GM08714 (cell line): ENCODE data around the gene RPL36.

Experiments used
- H3K4me3 ChIP-seq: fragments of 200-500 bp; sonication (Bioruptor generic); 2 replicates; pipeline ENCODE4 v1.5.1; 2014; ENCODE audit warnings: mild to moderate bottlenecking, low read length, inconsistent platforms
- ZNF274 ChIP-seq: IDR thresholded peaks from 2 replicates; pipeline ENCODE4 v1.6.1; 2012; ENCODE audit warnings: mild to moderate bottlenecking, low read depth, low read length

RPL36 gene

GRCh38 chr19:5690955-5691821, 1.1 kb downstream of the RPL36 start:
- no peak for TF ChIP-seq ZNF274
- H3K4me3 ChIP-seq, result peak overlapping the region; percentile 90

- no peak for TF ChIP-seq ZNF274
- H3K4me3 ChIP-seq, result peak overlapping the region; percentile 90
Observed at GRCh38 chr19:5691822-5692722, 2.0 kb downstream of the RPL36 start.

- no peak overlapping the region for H3K4me3 ChIP-seq
Observed at GRCh38 chr19:5692723-5693194, 2.7 kb downstream of the RPL36 start.

GRCh38 chr19:5693195-5694166, 3.4 kb downstream of the RPL36 start:
- H3K4me3 ChIP-seq, result no peak overlapping the region
- TF ChIP-seq ZNF274, result no peak

More at GRCh38 chr19:5692723-5693194, 2.7 kb downstream of the RPL36 start:
- no peak for TF ChIP-seq ZNF274

GRCh38 chr19:5694167-5694955, 4.3 kb downstream of the RPL36 start:
- H3K4me3 ChIP-seq, result no peak overlapping the region
- no peak for TF ChIP-seq ZNF274

GRCh38 chr19:5694956-5695648, 5.0 kb downstream of the RPL36 start:
- no peak for TF ChIP-seq ZNF274
- no peak overlapping the region for H3K4me3 ChIP-seq

GRCh38 chr19:5695649-5696195, 5.6 kb downstream of the RPL36 start:
- no peak overlapping the region for H3K4me3 ChIP-seq
- TF ChIP-seq ZNF274, result no peak

- H3K4me3 ChIP-seq, result no peak overlapping the region
- TF ChIP-seq ZNF274, result no peak
Observed at GRCh38 chr19:5696196-5697021, 6.3 kb downstream of the RPL36 start.

- no peak overlapping the region for H3K4me3 ChIP-seq
- TF ChIP-seq ZNF274, result no peak
Observed at GRCh38 chr19:5697022-5697889, 7.2 kb downstream of the RPL36 start.

- TF ChIP-seq ZNF274, result no peak
- no peak overlapping the region for H3K4me3 ChIP-seq
Observed at GRCh38 chr19:5697890-5698634, 8.0 kb downstream of the RPL36 start.
